ENCODE measurements around the gene ADGRL2. TPM values are rescaled to one million over a fixed set of nuclear protein-coding genes. Genes with fewer than 3 reads are reported as not detected.

ADGRL2 gene
- total RNA-seq, 2 donors from 2014 or later = 83.1 to 121 TPM

DNA sequence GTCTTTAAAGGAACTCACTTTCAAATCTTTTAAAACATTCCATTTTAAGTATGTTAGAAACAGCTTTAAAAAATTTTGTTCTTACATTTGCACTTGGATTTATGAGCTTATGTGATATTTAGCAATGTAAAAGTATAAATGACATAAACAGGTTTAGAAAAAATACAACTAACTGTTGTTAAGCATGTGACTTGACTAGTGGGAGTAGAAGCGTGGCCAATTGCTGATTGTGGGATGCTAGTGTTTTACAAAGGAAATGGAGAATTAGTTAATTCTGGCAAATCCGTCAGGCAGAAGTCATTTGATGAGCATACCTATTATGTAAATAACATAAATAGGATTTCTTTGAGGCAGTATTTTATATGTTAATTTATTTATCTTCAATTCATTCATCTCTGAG, 175.8 kb downstream of the ADGRL2 start:
- no peak for DNase-seq (ENCODE audit: low spot score)

DNA sequence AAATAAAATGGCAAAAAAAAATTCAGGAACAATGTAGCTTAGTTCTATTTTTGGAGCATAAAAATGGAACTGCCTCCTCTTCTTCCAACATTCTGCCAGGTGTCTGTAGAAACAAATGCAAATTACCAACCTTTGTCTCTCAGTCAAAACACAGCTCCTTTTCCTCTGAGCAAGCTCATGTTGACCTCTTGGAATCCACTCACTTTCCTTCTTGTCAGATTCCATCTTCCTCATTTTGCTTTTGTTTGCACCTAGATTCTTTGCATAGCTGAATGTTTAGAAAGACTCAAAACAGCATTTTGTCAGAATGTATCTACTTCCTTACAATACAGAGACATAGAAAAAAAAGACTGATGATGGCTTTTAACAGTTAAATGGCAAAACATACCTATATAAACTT, 178.2 kb downstream of the ADGRL2 start:
- H3K4me3 ChIP-seq = no peak overlapping the region
- H3K27ac ChIP-seq = no peak overlapping the region
- H3K9me3 ChIP-seq = no peaks in the 10 kb centered on the region
- H3K36me3 ChIP-seq = peaks cover 6% of the 10 kb centered on the region
- DNase-seq (ENCODE audit: low spot score) = no peak
- TF ChIP-seq, protein P1, sequence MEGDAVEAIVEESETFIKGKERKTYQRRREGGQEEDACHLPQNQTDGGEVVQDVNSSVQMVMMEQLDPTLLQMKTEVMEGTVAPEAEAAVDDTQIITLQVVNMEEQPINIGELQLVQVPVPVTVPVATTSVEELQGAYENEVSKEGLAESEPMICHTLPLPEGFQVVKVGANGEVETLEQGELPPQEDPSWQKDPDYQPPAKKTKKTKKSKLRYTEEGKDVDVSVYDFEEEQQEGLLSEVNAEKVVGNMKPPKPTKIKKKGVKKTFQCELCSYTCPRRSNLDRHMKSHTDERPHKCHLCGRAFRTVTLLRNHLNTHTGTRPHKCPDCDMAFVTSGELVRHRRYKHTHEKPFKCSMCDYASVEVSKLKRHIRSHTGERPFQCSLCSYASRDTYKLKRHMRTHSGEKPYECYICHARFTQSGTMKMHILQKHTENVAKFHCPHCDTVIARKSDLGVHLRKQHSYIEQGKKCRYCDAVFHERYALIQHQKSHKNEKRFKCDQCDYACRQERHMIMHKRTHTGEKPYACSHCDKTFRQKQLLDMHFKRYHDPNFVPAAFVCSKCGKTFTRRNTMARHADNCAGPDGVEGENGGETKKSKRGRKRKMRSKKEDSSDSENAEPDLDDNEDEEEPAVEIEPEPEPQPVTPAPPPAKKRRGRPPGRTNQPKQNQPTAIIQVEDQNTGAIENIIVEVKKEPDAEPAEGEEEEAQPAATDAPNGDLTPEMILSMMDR (IDR thresholded peaks at IDR 0.05) = no peak
- no peaks in the 10 kb centered on the region for H3K27me3 ChIP-seq
- H3K4me1 ChIP-seq = peaks cover 0 to 4% of the 10 kb centered on the region in 2 donors

More for the DNA sequence above, 175.8 kb downstream of the ADGRL2 start:
- peaks cover 0 to 4% of the 10 kb centered on the region in 2 donors for H3K4me1 ChIP-seq
- no peak overlapping the region for H3K4me3 ChIP-seq
- TF ChIP-seq, protein P1 (IDR thresholded peaks at IDR 0.05) = no peak
- H3K27ac ChIP-seq = no peak overlapping the region
- H3K27me3 ChIP-seq = no peaks in the 10 kb centered on the region
- no peaks in the 10 kb centered on the region for H3K9me3 ChIP-seq
- peaks cover 11% of the 10 kb centered on the region for H3K36me3 ChIP-seq

DNA sequence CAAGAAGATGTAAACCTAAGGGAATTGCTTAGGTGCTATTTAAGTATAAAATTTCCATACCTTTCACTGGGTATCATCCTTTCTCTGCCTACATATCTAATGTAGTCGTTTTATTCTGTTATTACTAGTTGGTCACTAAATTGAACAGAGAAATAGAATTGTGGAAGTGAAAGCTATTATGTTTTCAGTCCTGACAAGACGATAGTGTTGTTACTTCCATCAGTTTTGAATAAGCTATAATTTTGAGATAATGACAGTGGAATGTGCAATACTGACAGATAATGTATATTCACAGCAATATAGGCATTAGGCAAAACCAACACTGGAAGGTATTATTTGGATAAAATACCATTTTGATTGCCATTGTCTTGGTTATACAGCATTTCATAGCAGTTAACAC, 181.8 kb downstream of the ADGRL2 start:
- peaks cover 6% of the 10 kb centered on the region for H3K36me3 ChIP-seq
- no peak overlapping the region for H3K27ac ChIP-seq
- no peaks in the 10 kb centered on the region for H3K27me3 ChIP-seq
- DNase-seq (ENCODE audit: low spot score) = no peak
- H3K4me3 ChIP-seq = no peak overlapping the region
- peaks cover 0 to 4% of the 10 kb centered on the region in 2 donors for H3K4me1 ChIP-seq
- no peaks in the 10 kb centered on the region for H3K9me3 ChIP-seq
- TF ChIP-seq, protein P1 (IDR thresholded peaks at IDR 0.05) = no peak

DNA sequence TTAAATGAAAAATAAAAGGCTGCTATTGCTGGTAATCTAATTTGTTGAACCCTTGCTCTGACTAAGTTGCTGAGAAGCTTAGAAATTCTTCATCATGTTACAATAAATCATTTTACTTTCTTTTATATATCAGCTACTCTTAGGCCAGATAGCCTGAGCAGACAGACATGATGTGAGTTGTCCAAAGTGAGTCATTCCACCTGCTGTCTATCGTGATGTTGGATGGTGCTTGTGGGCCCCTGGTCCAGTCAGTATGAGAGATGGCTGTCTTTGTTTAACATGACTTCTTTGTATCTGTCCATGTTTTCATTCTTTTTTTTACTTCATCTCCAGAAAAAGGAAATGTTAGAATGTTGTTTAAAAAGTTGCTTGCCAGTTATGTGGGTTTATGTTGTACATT, 188.8 kb downstream of the ADGRL2 start:
- no peak for DNase-seq (ENCODE audit: low spot score)
- TF ChIP-seq, protein P1 (IDR thresholded peaks at IDR 0.05) = no peak
- peaks cover 16% of the 10 kb centered on the region for H3K36me3 ChIP-seq

DNA sequence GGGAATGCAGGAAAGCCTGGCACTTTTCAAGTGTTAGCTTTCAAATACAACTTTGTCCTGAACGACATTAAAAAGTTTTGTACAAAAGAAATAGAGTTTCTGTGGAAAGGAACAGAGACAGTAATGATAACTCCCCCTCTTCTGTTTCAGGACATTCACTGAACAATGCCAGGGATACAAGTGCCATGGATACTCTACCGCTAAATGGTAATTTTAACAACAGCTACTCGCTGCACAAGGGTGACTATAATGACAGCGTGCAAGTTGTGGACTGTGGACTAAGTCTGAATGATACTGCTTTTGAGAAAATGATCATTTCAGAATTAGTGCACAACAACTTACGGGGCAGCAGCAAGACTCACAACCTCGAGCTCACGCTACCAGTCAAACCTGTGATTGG, 189.5 kb downstream of the ADGRL2 start:
- peaks cover 16% of the 10 kb centered on the region for H3K36me3 ChIP-seq
- no peak overlapping the region for H3K4me3 ChIP-seq
- DNase-seq (ENCODE audit: low spot score) = no peak
- TF ChIP-seq, protein P1 (IDR thresholded peaks at IDR 0.05) = no peak
- no peak overlapping the region for H3K27ac ChIP-seq
- no peaks in the 10 kb centered on the region for H3K27me3 ChIP-seq
- H3K4me1 ChIP-seq = no peaks in the 10 kb centered on the region
- no peaks in the 10 kb centered on the region for H3K9me3 ChIP-seq

More for the DNA sequence above, 188.8 kb downstream of the ADGRL2 start:
- Histone ChIP-seq H3K9me3 (no peaks in the 10 kb centered on the region), H3K4me3 (no peak overlapping the region), H3K27ac (no peak overlapping the region), H3K27me3 (no peaks in the 10 kb centered on the region), H3K4me1 (no peaks in the 10 kb centered on the region)

DNA sequence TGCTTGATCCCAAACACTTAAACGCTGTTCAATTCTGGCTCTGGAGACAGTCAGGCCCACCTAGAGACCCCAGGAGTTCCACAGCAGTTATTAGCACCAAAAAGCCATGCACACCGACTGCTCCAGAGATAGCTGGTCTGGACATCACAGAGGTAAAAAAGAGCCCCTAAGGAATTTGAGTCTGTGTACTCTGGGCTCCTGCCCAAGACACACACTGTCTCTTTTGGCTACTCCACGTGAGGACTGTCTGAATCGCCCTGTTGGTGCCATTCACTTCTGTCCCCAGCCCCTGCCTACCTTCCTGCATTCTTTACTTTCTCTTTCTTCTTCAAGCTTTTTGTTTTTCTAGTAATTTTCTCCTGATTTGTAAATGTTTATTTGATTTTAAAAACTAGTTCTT, 197.4 kb downstream of the ADGRL2 start:
- Histone ChIP-seq H3K4me1 (peaks cover 0 to 4% of the 10 kb centered on the region in 2 donors), H3K36me3 (no peaks in the 10 kb centered on the region), H3K27me3 (no peaks in the 10 kb centered on the region), H3K27ac (no peak overlapping the region), H3K4me3 (no peak overlapping the region), H3K9me3 (no peaks in the 10 kb centered on the region)
- TF ChIP-seq, protein P1 (IDR thresholded peaks at IDR 0.05) = no peak
- no peak for DNase-seq (ENCODE audit: low spot score)
